GM18861 (cell line): Measurements from ENCODE around the gene CYGB.
"Not testable (repeated sequence)": the region's sequence is repeated elsewhere in the genome, so short reads cannot be mapped to it uniquely, and the experiment has no call there.

Experiments used
- ATAC-seq: cut with Tn5 transposase; IDR thresholded peaks from one replicate; pipeline ENCODE4 v1.9.1; 2021; ENCODE audit not compliant: unreplicated experiment

The CYGB gene

DNA sequence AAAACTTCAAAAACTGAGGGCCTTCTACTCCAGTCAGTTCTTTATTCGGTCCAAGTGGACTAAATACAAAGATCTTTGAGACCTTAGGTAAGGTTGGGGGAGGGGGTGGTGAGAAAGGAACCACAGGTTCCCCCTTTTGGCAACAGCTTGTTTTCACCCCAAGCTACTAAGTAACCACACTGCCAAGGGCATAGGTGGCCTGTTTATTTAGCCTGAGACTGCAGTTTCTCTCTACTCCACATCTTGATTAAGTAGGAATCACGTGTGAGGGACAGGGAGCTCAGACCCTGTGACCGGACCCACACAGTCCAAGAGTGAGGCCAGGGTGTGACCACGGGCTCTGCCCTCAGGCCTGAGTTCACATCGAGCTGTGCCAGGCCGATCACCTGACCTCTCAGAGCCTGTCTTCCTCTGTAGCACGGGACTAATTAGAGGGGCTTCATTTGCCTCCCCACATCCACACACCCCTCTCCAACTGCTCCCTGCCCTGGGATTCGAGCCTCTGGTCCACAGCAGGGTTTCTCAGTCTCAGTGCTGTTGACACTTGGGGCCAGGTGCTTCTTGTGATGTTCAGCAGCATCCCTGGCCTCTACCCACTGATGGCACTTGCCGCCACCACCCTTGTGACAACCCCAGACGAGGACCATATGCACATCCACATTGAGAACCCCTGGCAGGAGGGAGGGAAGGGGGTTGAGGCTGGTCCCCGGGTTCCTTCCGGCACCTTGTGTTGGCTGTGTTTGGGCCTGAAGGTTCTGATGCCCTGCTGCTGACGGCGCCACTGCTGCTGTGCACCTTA is 30.3 kb upstream of the CYGB start:
- ATAC-seq, result no peak

DNA sequence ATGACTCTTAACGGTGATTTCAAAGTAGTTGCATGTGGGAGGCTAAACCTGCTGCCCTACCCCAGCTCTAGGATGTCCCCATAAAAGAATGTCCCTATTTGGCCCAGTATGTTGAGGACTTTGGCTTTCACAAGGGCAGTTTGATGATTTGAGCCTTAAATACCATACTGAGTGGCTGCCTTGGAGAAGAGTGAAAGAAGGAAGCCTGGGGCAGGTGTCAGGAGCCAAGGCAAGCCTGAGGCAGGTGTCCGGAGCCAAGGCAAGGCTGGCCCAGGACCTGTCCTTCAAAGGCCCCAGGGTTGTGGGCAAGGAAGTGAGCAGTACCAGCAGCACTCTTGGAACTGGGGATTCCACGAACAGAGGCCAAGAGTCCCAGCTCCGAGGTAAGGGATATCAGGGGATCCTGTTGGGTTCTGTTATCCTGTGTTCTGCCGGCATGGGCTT is 29.5 kb upstream of the CYGB start:
- ATAC-seq, result no peak

DNA sequence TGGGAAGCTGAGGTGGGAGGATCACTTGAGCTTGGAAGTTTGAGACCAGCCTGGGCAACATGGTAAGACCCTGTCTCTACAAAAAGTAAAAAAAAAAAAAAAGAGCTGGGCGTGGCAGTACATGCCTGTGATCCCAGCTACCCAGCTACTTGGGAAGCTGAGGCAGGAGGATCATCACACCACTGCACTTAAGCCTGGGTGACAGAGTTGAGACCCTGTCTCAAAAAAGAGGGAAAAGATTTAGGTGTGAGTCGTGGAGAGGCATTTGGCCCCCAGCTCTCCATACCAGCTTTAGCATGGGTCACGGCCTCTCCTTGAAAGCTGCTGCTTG is 29.1 kb upstream of the CYGB start:
- no peak for ATAC-seq

DNA sequence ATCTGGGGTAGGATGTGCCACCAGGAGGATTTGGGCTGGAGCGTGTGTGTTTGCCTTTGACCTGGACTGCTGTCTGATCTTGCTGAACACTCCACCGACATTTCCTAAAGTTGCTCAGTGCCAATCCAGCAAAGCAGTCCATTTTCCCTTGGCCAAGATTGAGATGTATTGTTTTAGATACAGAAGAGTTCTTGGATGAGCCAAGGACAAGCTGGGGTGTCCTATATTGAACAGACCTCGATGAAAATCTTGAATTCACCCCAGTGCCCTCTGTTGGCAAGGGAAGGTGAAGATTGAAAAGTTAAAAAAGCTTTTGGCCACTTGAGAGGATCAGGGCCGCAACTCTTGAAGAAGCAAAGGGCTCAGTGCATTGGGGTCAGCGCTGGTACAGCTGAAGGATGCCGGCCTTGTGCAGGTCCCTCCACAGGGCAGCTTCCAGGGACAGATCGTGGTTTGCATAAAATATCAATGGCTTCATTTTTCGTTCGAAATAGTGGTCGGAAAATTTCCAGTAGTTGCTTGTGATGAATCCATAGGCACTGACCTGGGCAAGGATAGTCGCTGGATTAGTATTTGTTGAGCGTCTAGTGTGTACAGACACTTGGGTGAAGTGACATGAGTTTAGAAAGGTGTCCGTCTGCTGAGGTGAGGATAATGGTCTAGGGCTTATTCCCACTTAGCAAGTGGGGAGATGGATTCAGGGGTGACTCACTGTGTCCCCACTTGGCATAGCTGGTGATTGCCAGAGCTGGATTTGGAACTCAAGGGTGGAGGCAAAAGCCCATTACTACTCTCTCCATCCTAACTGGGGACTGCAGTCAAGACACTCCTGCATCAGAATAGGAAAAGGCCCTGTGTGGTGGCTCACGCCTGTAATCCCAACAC is 28.5 kb upstream of the CYGB start:
- ATAC-seq, result no peak

DNA sequence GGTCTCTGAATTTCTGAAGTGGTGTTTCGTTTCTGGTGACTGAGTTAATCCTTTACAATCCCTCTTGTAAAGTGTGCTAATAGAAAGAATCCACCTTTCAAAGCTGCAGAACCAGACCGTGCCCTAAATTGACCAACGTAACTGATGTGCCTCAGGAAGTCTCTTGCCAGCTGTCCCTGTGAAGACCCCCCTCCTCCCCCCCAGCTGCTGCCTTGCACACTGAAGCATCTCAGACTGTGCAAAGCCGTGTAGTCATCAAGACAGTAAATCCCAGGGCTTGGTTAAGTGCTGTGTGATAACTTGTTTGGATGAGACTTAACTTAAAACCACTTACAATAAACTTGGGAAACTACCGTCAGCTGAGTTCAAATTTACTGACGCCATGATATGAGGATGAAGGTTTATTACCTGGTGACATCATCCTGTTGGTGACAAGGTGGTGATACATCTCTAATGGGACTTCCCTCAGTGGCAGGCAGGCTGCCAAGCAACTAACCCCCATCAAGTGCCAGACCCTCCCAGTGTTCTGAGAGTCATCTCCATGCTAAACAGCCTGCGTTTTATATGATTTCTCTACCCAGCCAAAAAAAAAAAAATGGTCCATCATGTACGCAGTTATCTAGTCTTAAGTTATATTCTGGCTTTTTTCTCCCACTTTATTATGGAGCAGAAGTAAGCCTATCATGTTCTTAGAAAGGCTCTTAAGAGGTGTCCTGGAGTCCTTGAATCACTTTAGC is 27.6 kb upstream of the CYGB start:
- ATAC-seq, result not testable (repeated sequence)

DNA sequence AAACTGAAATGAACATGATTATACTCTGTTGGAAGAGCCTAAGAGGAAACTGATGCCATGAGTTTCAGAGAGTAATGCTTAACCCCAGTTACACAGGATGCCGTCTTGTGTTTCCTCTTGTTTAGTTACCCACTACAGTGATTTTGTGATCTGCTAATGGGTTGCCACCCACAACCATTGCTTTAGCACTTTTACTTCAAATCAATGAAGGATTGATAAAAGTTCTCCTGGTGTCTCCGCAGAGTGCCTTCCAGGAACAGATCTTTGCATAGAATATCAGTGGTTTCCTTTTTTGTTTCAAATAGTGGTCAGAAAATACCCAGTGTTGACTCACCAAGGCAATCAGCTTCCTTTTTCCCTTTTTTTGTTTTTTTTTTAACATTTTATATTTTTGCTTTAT is 25.9 kb upstream of the CYGB start:
- ATAC-seq, result not testable (repeated sequence)

DNA sequence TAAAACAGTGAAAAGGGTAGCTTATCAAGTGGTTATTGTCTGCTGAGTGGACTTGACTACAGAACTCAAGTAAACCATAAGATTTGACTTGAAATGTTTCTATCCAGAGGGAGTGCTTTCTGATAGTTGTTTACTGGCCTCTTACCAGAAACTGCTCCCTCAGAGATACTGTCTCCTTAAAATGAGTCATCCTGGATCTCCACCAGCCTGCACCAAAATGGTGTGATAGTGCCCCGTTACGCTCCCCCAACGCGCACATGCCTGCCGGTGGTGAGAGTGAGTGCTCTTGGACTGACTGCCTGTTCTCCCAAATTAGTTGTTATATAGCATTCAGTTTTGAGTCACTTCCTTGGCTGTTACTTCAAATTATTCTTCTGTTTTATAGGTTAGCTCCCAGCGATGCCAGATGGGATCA is 25.2 kb upstream of the CYGB start:
- ATAC-seq, result no peak

DNA sequence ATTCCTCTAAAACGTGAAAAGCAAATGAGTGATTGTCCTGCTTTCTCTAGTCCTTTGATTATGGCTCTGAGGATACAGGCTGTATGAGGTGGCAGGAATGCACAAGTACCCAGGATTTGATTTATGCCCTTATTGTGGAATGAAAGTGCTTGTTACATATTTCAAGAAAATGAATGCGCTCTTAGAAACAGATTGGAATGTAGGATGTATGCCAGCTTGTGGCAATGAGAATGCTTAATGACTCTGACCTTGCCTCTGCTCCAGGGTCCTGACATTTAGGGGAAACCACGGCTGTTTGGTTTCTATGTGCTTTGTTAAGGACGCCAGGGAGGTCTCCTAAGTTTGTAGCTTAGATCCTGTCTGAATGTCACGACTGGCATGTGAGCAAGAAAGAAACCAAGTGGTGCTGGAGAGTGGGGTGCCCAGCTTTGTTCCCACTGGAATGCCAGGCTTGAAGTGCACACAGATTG is 24.3 kb upstream of the CYGB start:
- no peak for ATAC-seq

DNA sequence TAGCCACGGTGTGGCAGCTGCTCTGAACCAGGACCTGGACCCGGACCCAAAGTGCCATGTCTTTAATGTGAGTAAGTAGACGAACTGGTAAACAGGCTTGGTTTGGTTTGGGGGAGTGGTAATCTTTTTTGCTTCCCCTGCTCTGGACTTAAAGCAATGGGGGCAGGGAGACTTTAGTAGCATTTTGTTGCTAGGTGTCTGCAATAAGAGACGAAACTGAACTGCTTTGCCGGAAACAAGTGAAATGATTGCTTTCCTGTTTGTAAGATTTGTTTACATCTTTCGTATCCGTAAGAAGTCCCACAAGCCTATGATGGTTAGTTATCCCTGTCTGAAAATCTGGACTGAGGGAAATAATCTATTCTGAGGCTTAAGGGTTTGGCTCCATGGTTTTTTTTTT is 23.8 kb upstream of the CYGB start:
- no peak for ATAC-seq

DNA sequence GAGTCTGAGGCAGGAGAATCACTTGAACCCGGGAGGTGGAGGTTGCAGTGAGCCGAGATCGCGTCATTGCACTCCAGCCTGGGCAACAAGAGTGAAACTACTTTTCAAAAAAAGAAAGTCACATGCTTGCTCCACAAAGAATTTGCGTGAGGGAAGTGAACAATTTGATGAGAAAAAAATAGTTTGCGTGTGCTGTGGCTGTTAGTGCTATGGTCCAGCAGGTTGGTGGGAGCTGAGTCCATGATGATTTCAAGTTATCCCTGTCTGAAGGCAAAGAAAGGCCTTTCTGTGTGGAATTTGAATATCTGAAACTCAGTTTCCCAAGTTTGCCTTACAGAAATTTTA is 23.3 kb upstream of the CYGB start:
- ATAC-seq, result no peak

DNA sequence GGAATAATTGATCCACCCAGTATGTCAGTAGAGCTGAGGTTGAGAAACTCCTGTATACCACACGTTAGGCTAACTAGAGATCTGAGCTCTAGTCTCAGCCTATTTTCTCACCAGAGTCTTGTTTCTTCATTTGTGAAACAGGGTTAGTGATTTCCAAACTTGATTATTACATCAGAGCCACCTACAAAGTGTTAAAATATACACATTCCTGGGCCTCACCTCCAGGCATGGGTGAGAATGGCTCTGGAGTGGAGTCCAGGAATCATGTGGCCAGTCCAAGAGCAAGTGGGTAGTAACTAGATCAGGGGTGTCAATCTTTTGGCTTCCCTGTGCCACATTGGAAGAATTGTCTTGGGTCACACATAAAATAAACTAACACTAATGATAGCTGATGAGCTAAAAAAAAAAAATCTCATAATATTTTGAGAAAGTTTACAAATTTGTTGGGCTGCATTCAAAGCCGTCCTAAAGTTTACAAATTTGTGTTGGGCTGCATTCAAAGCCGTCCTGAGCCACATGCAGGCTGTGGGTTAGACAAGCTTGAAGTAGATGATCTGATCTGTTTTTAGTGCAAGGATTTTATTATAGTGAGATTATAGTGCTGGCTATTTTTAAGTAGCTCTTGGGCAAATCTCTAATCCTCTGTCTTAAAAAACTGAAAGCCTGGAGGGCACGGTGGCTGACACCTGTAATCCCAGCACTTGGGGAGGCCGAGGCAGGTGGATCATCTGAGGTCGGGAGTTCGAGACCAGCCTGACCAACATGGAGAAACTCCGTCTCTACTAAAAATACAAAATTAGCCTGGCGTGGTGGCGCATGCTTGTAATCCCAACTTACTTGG is 22.7 kb upstream of the CYGB start:
- no peak for ATAC-seq

DNA sequence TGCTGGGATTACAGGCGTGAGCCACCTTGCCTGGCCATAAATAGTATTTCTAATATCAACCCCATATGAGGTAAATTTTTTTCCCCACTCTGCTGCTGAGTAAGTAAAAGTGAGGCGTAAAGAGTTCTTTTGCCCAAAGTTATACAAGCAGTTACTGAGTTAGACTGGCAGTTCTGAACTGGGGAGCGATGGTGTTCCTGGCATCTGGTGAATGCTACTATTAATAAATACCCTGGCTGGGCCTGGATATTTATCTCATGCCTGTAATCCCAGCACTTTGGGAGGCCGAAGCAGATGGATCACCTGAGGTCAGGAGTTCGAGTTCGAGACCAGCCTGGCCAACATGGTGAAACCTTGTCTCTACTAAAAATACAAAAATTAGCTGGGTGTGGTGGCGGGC is 22.0 kb upstream of the CYGB start:
- ATAC-seq, result not testable (repeated sequence)

DNA sequence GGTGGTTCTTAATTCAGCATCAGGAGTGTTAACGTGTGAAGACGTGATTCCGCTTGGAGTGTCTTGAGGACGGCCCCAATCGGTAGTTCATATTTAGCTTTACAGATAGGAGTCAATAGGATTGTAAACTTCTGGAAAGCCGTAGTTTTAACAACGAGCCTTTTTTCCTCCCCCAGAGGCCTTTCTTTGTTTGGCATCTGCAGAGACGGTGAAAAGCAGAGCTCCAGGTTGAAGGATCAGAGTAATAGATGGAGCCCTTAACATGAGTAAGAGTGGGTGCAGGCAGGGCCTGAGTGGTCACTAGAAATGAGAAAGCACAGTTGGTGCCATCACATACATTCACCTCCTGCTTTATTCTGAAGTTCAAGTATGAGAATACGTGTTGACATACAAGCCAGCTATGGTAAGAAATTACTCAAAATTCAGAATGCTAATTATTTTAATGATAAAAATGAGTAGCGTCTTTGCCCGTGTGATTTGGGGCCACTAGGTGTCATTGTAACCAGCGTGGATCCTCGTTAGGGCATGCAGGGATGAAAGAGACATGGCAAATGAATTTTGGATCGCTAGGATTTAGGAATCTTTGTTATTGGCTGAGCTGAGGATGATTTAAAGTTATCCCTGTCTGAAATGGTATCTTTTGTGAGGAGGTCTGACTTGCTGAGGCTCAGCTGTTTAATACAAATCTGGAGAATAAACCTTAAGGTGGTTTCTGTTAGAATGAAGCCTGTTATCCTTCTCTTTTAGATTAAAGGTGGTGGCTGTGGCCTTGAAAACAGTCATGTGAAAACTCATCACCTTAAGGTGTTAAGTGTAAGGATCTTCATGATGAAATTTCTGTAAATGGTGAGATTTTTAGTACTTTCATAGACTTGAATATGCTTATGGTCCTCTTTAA is 20.9 kb upstream of the CYGB start:
- no peak for ATAC-seq

DNA sequence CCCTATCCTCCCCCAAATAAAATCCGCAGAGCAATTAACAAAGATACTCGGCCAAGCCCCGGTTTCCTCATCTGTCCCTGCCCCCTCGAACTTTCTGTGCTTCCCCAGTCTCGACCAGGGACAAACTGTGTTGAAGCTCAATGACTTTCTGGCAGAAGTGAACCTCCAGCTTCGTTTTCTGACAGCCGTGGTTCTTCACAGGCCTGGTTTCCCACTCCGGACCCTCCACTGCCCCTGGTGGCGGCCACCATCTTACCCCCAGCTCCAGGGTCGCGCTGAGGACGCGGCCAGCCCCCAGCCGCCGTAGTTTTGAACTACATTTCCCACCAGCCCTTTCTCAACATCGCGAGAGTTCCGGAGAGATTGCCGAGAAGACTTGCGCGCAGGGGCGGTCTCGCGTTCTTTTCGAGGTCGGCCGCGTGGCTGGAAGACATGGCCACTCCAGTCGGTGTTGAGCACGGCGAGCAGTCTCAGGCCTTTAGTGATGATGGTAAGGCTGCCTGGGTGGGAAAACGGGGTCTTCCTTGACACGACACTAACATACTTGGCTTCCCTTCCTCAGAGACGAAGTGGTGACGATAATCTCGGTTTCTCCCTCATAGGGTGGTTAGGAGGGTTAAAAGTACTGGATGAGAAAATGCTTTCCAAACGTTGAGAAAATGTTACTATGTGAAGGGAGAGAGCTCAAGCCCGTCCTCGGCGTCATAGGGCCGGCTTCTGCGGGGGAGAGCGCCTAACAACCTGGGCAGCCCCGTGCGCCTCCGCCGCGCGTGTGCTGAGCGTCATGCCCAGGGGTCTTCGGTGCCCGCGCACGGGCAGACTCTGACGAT is 20.1 kb upstream of the CYGB start:
- ATAC-seq, result peak; percentile 77

DNA sequence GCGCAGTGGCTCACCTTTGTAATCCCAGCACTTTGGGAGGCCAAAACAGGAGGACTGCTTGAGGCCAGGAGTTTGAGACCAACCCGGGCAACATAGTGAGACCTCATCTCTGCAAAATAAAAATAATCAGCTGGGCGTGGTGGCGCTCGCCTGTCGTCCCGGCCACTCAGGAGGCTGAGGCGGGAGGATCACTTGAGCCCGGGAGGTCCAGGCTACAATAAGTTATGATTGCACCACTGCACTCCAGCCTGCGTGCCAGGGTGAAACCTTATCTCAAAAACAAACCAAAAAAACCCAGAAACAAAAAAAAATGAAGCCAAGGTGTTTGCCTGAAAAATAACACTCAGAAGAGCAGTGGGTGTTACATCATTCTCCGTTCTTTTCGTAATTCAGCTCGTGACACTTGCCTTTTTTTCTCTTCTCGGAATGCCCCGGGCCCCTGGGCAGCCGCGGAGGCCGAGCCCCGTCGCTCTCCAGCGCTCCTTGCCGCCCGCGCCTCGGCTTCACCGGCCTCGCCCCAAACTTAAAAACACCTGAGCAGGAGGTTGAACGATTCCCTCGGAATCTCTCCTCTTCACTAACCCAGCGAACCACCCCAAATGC is 19.4 kb upstream of the CYGB start:
- no peak for ATAC-seq

DNA sequence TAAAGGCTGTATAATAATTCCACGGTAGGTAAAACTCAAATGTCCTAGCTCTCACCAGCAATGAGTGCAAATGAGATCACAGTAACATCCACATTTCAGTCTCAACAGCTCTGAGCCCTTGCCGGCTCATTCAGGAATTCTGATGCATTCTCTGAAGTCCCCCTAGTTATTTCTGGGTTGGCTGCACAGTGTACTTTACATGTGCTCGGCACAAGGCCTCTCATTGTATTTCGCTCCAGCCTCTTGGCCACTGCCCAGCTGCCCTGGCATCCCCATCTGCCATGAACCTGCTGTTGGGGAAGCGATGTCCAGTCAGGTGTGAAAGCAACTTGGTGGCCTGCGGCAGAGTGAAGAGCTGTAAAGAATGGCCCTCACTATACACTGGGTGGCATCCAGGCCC is 16.6 kb upstream of the CYGB start:
- ATAC-seq, result no peak

DNA sequence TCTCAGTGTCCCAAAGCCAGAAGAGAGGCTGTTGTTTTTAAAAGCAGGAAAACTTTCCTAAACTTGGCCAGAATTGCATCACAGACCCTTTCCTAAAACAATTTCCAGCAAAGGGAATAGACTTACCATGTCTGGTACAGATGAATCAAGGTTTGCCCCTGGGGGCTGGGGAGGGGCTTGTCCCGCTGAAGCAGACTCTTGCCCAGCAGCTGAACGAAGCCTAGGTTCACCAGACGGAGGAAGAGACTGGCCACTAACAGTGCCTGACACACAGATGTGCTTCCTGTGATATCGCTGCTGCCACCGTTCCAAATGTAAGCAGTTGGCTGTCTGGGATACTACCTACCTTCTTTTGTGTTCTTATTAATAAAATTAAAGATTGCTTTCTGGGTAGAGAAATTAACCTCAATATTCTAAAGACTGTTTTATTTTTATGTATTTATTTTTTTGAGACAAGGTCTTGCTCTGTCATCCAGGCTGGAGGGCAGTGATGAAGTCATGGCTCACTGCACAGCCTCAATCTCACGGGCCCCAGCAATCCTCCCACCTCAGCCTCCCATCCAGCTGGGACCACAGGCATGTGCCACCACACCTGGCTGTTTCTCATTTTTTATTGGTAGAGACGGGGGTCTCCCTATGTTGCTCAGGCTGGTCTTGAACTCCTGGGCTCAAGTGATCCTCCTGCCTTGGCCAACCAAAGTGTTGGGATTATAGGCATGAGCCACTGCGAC is 15.8 kb upstream of the CYGB start:
- no peak for ATAC-seq

DNA sequence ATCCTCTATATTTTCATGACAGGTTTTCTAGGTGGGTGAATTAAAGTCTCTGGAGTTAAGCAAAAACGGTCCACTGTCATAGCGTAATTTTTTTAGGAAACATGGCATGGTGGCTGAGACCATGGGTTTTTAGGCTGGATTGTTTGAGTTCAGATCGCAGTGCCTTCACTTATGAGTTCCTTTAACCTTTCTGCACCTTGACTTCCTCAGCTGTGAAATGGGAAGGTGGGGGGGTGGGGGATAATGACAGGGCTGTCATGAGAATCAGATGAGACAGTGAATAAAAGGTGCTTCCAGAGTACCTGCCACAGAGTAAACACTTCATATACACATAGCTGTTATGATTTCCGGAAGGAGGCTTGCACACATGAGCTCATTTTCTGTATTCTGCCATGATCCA is 14.2 kb upstream of the CYGB start:
- no peak for ATAC-seq
